Renal cortex interstitium (tissue), 11 donors: ENCODE measurements around the gene ACP1. TPM values are rescaled to one million over a fixed set of nuclear protein-coding genes. Genes with fewer than 3 reads are reported as not detected.
A peak's percentile ranks its signal among the peaks of the same experiment; 100 is the strongest.

Source experiments
- DNase-seq, 11 donors: peaks; one replicate each; pipeline ENCODE4 v3.0.0-alpha.2; 2013; ENCODE audit warnings: low read depth in 9 of 11, low spot score in 4 of 11; ENCODE audit errors: extremely low read depth in 1 of 11
- polyA plus RNA-seq, 3 donors: library from polyadenylated mRNA; unstranded; fragments of 120-200 nt; gene quantifications; one replicate each; pipeline ENCODE4 v1.2.1, GENCODE V29; 2013; ENCODE audit not compliant: insufficient read length in 3 of 3

Gene ACP1
- polyA plus RNA-seq, 3 donors, result 149 to 164 (median 161) TPM

DNA sequence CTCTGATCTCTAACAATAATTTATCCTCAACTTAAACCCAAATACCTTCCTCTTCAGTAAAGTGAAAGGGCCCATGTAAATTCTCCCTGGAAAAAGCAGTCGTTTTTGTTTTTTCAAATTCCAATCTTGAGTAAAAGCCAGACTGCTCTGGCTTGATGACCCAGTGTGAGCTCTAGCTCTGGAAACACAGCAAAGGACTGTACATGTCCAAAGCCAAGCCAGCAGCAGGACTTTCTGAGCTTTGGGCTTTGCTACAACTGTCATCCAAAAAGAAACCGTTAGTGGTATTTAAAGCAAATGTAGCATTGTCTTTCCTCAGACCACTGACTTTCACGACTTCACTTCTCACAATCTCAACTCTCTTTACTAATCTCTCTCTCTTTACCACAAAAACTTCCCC, 26.3 kb upstream of the ACP1 start:
- DNase-seq, result peak in 1 of 11 donors; percentile 29

DNA sequence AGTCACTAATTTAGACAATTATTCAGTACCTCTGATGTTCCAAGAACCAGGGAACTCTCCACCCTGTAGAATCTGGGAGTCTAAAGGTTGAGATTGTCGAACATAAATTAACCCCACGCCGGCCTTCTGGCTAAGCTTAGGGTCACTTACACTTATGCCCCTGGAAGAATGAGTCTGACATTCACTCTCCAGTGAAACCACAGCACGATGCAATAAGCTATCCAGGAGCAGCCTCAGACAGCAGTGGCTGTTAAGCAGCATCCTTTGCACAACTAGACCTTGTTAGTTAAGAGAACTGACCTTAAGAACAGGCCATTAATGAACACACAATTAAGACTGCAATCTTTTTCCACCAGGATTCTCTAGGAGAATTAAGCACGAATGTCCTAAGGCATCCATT, 25.9 kb upstream of the ACP1 start:
- DNase-seq, result no peak

DNA sequence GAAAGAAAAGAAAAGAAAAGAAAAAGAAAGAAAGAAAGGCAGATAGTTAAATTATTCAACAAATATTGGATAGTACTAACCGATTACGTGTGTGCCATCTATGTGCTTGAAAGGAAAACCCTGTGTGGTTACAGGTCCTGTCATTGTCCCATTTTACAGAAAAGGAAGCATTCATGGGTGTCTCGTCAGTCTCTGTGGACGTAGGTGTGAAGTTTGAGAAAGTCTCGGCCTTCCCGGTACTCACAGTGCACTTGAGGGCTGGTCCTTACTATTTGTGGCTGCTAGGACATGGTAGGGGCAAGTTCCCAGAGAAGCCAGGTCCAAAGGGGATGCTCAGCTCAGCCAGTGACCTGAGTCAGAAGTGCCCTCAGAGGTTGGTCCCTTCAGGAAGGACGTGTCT, 20.2 kb upstream of the ACP1 start:
- DNase-seq, result no peak

DNA sequence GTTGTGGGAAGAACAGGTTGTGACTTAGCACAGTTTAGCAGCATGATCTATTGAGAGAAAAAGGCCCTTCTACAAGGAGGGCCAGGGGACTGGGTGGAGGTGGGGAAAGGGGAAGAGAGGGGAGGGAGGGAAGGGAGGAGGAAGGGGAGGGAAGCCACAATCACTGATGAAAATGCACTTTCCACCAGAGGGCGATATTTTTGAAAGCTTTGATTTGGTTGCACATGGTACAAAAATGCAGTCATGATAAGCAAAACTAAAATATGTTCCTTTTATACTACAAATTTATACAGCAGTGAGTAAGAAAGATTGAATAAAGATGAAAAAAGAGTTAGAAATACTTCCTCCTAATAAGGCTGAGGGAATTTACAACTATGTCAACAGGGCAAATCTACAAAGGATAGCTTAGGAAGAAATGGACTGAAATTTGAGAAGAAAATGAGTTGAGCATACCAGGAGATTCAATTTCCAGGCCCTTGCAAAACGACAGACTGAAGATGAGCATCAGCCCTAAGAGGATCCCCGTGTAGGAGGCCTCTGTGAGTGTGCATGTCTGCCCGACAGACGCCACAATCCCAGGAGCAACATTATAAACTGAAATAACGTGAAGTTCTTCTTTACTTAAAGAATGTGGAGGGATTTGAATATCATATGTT, 18.1 kb upstream of the ACP1 start:
- DNase-seq, result peak in 2 of 11 donors; percentile 48 to 66

DNA sequence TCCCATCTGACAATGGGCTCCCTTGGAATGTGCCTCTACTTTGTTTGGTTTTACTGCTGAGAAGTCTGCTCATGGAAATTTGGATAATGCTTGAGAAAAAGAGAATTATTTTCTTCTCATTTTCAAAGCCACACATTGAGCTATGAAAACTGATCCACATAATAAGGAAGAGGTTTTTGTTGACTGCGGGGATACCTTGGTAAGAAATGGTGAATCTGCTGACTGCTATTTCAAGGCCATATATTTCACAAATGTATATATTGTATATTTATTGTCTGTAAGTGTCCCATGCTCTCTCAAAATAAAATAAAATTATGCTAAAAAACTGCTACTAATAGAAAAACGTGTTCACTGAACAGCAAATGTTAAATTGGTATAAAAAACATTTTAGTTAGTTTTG, 16.0 kb upstream of the ACP1 start:
- DNase-seq, result no peak

DNA sequence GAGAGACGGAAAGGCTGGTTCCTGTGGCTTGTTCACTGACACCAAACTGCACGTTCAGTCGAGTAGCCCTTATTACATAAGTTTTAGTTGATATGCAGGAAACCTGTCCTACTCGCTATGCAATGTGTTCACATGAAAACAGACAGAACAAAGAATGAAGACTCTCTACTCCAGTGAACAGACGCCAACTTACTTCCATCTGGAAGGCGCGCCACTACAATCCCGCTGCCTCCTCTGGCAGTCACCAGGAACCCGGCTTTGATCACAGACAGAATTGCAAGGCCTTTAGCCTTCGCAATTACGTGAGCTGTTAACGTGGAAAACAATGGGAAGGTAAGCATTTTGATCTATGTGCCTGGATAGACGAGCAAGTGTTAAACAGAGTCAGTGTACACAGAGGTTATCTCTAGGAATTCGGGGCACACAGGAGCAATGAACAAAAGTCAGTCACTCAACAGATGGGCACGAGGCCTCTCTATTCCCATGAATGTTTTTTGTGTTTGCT, 15.2 kb upstream of the ACP1 start:
- DNase-seq, result no peak

DNA sequence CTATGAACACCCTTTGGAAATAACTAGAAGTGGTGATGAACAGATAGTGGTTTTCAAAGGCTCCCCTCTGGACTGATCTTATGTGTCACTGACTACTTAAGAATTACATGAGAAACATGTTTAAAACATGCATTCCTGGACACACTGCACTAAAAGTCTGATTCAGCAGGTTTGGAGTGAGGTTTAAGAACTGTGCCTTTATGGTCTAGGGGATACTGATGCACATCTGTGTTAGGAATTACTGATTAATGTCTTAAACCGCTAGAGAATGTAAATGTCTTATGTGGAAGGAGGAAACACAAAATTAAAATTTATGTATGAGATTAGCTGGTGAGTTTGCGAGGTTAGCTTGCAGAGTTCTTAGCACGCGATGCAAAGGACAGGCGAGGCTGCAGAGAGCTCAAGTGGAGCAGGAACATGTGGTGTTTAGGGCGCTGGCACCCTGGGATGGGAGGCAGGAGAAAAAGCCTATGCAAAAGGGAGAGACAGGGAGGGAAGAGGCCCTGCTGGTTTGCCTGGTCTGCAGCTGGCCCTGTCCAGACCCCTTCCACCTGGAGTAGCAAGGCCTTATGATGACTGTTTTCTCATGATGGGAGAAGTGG, 12.6 kb upstream of the ACP1 start:
- DNase-seq, result no peak

DNA sequence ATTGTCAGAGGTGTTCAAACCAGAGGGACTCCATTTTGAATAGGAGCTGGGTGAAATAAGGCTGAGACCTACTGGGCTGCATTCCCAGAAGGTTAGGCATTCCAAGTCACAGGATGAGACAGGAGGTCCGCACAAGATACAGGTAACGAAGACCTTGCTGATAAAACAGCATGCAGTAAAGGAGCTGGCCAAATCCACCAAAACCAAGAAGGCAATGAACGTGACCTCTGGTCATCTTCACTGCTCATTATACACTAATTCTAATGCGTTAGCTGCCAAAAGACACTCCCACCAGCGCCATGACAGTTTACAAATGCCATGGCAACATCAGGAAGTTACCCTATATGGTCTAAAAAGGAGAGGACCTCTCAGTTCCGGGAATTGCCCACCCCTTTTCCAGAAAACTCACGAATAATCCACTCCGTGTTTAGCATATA, 11.5 kb upstream of the ACP1 start:
- no peak for DNase-seq

DNA sequence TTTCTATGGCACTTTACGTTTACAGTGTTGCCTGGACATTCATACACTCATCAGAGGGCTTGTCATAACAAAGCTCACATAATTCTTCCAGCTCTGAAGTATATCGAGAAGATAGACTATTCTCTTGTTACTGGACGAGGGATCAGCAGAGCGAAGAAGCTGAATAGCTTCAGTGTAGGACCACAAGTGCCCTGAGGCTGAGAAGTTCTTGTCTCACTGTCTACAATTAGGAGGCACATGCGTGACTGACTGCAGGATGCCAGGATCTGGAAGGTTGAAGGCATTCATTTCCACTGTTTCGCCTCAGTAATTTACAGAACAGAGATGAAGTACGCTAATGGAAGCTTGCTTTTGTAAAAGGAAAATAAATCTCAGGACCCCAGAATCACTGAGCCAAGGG, 10.5 kb upstream of the ACP1 start:
- peak in 1 of 11 donors; percentile 25 for DNase-seq

DNA sequence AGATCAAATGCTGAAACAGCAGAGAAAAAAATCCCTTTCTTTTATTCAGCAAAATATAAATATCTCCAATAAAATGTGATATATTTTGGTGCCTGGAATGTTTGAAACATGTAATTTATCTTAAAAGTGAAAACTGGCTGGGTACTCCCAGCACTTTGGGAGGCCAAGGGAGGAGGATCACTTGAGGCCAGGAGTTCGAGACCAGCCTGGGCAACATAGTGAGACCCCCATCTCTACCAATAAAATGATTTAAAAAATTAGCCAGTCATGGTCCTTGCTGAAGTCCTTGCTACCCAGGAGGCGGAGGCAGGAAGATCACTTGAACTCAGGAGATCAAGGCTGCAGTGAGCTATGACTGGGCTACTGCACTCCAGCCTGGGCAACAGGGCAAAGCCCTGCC, 9.6 kb upstream of the ACP1 start:
- DNase-seq, result no peak

DNA sequence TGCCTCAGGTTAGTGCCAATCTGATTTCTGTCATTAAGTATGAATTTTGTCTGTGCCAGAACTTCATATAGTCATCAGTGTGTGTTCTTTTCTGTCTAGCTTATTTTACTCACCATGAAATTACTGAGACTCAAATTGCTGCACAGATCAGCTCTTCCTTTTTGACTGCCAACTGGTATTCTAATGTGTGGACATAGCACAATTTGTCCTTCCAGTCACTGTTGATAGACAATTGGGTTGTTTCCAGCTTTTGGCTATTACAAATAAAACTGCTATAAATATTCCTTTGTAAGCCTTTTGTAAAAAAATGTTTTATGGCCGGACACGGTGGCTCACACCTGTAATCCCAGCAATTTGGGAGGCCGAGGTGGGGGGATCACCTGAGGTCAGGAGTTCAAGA, 8.7 kb upstream of the ACP1 start:
- no peak for DNase-seq

DNA sequence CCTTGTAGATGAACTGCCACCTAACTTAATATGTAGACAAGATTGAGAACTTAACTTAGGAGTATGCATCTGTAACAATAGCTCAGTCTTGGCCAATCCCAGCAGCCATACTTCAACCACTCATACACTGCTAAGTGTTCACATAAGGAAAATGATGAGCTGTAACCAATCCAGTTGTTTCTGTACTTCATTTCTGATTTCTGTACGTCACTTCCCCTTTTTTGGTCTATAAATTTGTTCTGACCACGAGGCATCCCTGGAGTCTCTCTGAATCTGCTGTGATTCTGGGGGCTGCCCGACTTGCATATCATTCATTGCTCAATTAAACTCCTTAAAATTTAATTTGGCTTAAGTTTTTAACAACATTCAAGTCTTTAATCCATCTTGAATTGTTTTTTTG, 7.3 kb upstream of the ACP1 start:
- DNase-seq, result no peak

DNA sequence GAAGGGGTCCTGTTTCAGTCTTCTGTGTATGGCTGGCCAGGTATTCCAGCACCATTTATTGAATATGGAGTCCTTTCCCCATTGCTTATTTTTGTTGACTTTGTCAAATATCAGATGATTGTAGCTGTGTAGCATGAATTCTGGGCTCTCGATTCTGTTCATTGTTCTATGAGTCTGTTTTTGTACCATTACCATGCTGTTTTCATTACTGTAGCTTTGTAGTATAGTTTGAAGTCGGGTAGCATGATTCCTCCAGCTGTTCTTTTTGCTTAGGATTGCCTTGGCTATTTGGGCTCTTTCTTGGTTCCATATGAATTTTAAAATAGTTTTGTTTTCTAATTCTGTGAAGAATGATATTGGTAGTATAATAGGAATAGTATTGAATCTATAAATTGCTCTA, 6.9 kb upstream of the ACP1 start:
- no peak for DNase-seq

DNA sequence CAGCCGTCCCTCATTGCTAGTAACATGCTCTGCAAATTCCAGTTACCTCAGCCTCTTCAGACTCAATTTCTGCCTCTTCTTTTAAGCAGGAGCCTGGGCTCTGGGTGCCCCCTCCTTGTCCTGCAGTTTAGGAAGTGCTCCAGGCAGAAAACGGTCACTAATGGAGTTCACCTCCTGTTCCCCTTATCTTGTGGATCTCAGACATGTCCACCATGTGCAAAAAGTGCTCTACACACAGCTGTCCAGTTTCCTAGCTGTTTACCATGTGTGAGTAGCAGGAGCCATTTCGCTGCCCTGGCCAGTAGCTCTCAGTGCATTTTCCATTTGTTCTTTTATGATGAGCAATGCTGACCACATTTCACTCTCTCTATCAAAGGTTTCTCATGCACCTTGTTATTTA, 5.8 kb upstream of the ACP1 start:
- DNase-seq, result no peak

DNA sequence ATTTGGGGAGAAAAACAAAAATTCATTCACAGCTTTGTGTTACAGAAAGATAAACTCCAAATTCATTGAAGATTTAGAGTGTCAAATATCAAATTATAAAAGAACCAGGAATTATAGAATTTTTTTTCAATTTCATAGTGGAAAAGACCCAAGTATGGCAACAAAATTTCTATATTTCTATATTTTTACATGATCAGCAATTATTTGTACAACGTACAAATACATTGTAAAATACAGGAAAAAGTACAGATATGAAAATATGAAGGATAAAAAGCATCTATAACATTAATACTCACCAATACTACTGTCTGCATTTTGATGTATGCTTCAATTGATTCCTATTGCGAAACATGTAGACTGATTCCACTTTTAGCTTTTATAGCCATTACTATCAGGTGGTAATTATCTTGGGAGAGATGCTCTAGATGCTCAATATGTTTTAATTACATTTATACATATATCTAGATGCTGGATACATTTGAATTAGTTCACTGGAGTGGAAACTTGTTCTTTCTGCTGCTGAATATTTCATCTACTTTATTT, 4.9 kb upstream of the ACP1 start:
- DNase-seq, result no peak

DNA sequence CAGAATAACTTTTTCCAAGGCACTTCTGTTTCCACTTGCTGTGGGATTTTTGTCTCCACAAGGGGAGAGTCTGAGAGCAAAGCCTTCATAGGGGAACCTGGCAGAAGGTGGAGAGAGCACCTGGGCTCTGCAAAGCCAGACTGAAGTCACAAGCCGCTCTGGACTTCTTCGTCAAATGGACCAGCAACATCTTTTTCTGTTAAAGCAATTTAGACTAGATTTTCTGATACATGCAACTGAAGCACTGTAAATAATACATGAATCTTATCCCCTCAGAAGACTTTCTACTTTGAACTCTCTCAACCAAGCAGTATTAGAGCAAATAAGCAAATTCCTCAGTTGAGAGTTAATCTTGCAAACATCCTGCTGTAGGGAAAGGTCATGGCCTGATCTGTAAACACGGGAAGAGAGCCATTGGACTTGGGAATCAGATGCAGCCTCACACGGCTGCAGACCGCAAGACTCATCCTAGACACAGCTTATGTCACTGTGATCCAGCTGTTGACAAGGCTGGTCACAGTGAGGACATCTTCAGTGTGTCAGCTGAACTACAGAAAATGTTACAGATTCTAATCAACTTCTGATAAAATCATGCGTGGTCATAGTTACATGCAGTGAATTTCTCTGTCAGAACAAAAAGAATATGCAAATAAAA, 4.1 kb upstream of the ACP1 start:
- DNase-seq, result peak in 1 of 11 donors; percentile 22

DNA sequence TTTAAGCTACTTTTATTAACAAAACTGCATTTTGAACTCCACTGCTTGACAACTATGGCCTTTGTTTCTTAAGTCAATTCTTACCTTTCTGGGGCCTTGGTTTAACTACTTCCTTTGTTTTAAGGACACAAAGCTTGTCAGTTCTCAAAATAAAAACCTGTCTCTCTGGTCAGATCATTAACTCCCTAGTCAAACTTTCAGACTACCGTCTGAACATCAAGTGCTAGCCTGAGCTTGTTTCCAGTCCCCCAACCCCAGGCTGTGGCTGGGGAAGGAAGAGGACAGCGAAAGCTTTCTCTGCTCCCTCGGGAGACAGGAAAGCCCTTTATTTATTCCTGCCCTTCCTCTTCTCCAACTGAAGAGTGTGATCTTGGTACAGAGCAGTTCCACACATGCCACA, 2.6 kb upstream of the ACP1 start:
- DNase-seq, result no peak

DNA sequence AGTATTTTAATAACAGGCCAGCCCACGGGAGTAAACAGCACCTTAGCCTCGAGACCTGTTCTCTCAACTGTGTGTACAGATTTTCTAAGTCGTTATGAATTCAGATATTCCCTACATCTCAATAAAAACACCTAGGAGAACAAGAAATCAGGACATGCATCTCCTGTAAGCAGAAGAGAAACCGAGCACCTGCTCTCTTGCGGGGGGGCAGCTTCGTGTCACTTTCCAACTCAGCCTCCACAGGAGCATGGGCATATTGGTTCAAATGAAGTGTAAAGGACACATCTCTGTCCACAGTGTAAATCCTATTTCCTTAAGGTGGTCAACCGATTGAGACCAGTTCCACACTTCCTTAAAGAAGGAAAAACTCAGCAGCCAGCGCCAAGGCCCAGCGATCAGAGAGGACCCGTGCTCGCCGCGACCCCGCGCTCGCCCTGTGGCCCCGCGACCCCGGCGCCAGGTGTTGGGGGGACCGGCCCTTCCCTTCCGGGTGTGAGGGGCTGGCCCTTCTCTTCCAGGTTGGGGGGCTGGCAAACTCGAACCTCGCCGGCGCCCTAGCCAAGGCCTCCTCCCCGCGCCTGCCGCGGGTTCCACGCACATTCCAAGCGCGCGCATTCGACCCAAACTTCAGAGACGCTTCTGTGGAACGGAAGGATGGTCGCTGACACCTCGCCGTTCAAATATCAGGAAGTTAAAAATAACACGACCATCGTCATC, 1.6 kb upstream of the ACP1 start:
- no peak for DNase-seq

DNA sequence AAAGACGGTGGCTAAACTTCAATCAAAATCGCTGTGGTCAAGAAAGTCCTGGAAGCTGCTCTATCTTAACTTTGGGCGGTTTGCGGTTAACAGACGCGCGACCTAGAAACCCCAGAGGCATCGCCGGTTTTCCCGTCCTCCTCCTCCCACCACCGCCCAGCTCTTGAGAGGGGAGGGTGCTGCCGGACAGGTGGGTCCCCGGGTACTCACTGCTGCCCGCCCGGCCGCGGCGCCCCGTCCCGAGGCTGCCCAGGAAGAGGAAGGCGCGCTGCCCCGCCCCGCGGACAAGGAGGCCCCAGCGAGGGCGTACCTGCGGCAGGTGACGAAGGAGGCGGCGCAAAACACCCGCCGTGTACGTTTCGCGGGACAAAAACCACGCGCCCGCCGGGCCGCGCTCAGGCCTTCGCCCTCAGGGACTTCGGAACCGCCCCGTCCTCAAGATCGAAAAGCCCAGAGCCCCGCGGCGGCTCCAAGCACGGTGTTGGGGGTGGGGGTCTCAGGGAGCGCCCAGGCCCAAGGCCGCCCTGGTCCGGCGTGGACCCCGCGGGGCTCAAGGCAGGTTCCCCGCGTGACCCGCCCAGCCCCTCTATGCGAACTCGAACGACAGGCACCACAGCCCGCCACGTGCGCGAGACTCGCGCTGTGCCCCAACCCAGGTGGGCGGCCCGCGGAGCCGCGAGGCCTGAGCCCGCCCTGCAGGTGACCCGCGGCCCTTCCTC, 814 bp upstream of the ACP1 start, which contains the start of gene SH3YL1:
SH3YL1 (minus strand) TSS at position 259 of the 719 bp plus-strand sequence; CDS start at position 211, 48 bp downstream.
- no peak for DNase-seq
